Measurements from ENCODE around the gene SLC25A46. TPM values are rescaled to one million over a fixed set of nuclear protein-coding genes. Genes with fewer than 3 reads are reported as not detected.

The SLC25A46 gene
- total RNA-seq (2021; fragmentation: NEBNext Ultra II Directional; extraction: Animal tissue kit (Norgen Biotek cat#: 25700)) (21.7 and 23.1 TPM in 2 replicates), polyA plus RNA-seq (2011; rRNA removed) (9.3 and 10.6 TPM in 2 replicates), polyA minus RNA-seq (2011; rRNA and poly(A)+ RNA removed) (14.5 and 27.8 TPM in 2 replicates)
- polyA plus RNA-seq (2011; cell fraction: cytosol; rRNA removed) = 12.5 TPM
- 5.3 TPM for polyA plus RNA-seq (2011; cell fraction: nucleus; rRNA removed)
- polyA plus RNA-seq (2012, experiment 1 of 2) = 8.5 to 19.1 TPM (median 12.4 TPM) in 4 replicates
- 1.7 TPM for polyA plus RNA-seq (2012, experiment 2 of 2)
- polyA plus RNA-seq (2013, experiment 1 of 2) = 14.1 TPM
- 14.4 TPM for polyA plus RNA-seq (2013, experiment 2 of 2)
- polyA minus RNA-seq (2011; cell fraction: cytosol; rRNA and poly(A)+ RNA removed) = 13.8 TPM
- 16.0 TPM for polyA minus RNA-seq (2011; cell fraction: nucleus; rRNA and poly(A)+ RNA removed)
- long read RNA-seq, experiment 1, transcript SLC25A46-201 (8 exons, 2,385 nt) = major isoform, 12 of 24 reads
- long read RNA-seq, experiment 1, partial matches to known transcripts = 0 of 24 reads
- long read RNA-seq, experiment 1, other reads (novel, unspliced or antisense) = 12 of 24 reads
- long read RNA-seq, experiment 2, transcript SLC25A46-201 (8 exons, 2,385 nt) = major isoform, 11 of 11 reads
- long read RNA-seq, experiment 2, partial matches to known transcripts = 0 of 11 reads
- long read RNA-seq, experiment 2, other reads (novel, unspliced or antisense) = 0 of 11 reads

GRCh38 chr5:110738812-110739651 lies at the start of gene SLC25A46:
TSS of gene SLC25A46 (plus strand) at chr5:110739007. CDS start at chr5:110739120, 113 bp downstream.
- Histone ChIP-seq H3K79me2 (ENCODE audit: control insufficient read depth in 1 of 2, insufficient read depth in 2 of 2, low read length in 2 of 2) (peaks cover 0 to 10% of the 10 kb centered on the region in 2 experiments; a peak in 1 of 4 replicates), H2BK120ac (replicated peaks; ENCODE audit: low read depth, low read length) (no peak within 1 kb of the TSS), H2AFZ (ENCODE audit: low read length) (peak within 1 kb of the TSS; percentile 85), H3K56ac (replicated peaks; ENCODE audit: insufficient read length, low read depth, low read length) (no peak within 1 kb of the TSS), H3K79me1 (ENCODE audit: low read depth, low read length) (no peaks in the 10 kb centered on the region; the same call in 1 of the 2 replicates), H3K18ac (ENCODE audit: extremely low read depth, low read length) (peak within 1 kb of the TSS; percentile 60), H3K36me3 (ENCODE audit: control insufficient read depth in 2 of 4, insufficient read depth in 4 of 4, low read length in 3 of 4) (no peaks in the 10 kb centered on the region), H4K20me1 (replicated peaks in 1 of 2; ENCODE audit: control insufficient read depth in 1 of 2, insufficient read depth in 2 of 2, low read length in 2 of 2) (no peaks in the 10 kb centered on the region), H3K27me3 (replicated peaks in 1 of 4; ENCODE audit: control insufficient read depth in 3 of 4, extremely low read depth in 1 of 4, insufficient read depth in 3 of 4, low read length in 3 of 4) (no peaks in the 10 kb centered on the region), H3K14ac (ENCODE audit: insufficient read length) (no peak within 1 kb of the TSS), H4K91ac (replicated peaks; ENCODE audit: insufficient read length, low read length) (no peak within 1 kb of the TSS), H2BK12ac (ENCODE audit: low read depth, low read length) (no peak within 1 kb of the TSS), H2BK5ac (ENCODE audit: low read depth, low read length) (peak within 1 kb of the TSS; percentile 44; the same call in 1 of the 2 replicates), H3K4me2 (ENCODE audit: insufficient read depth in 1 of 2, low read depth in 2 of 2, low read length in 2 of 2) (peak within 1 kb of the TSS; percentile 82 to 89), H4K8ac (ENCODE audit: extremely low read depth, insufficient read depth, low read length) (peak within 1 kb of the TSS; percentile 94), H3K23me2 (ENCODE audit: low read depth, low read length) (peaks cover 1% of the 10 kb centered on the region; the same call in 1 of the 2 replicates), H3K4me1 (replicated peaks in 1 of 4; ENCODE audit: control insufficient read depth in 3 of 4, insufficient read depth in 4 of 4, low read length in 3 of 4) (0 out of 7 replicates have a peak, but pooled peaks cover 0 to 2% (median 0%) of the 10 kb centered on the region in 4 experiments), H2AK5ac (ENCODE audit: low read depth, low read length) (no peak within 1 kb of the TSS), H2BK20ac (ENCODE audit: low read length) (no peak within 1 kb of the TSS), H4K5ac (ENCODE audit: insufficient read length, low read depth, low read length) (peak within 1 kb of the TSS; percentile 41), H3K9me3 (ENCODE audit: insufficient read depth in 2 of 2, low read depth in 1 of 2, low read length in 1 of 2) (no peaks in the 10 kb centered on the region), H3K27ac (ENCODE audit: low read depth, low read length) (no peak within 1 kb of the TSS), H3K4ac (replicated peaks; ENCODE audit: insufficient read length, low read depth, low read length) (no peak within 1 kb of the TSS), H3K9ac (replicated peaks in 1 of 4; ENCODE audit: extremely low read depth in 1 of 4, low read depth in 3 of 4, low read length in 3 of 4) (peak within 1 kb of the TSS; percentile 58 to 79 (median 72)), H2BK15ac (ENCODE audit: low read length) (no peak within 1 kb of the TSS), H3K4me3 (ENCODE audit: extremely low read depth in 1 of 4, insufficient read depth in 2 of 4, low read depth in 3 of 4, low read length in 4 of 4) (peak within 1 kb of the TSS; percentile 77 to 97 (median 92)), H3K23ac (ENCODE audit: insufficient read length) (no peak within 1 kb of the TSS)
- 1% methylated on average over 54 of the region's 62 CpGs; no CpG with 5 or more reads in 1 of the 2 experiments for WGBS, 2 experiments (ENCODE audit: extremely low coverage in 1 of 2, insufficient coverage in 1 of 2, insufficient read length in 1 of 2, insufficient replicate concordance in 2 of 2, low coverage in 1 of 2, low lambda C conversion rate in 2 of 2, missing lambda C conversion rate in 1 of 2)
- POLR2A ChIA-PET (ENCODE audit: partially characterized antibody) = interaction anchor here (0.9 to 1.0 kb wide), 2 partner anchors 10 to 19 kb away, joined by 3 read pairs; no protein-coding TSS in a partner anchor
- CTCF ChIA-PET (ENCODE audit: partially characterized antibody) = no interaction called here
- FAIRE-seq (peak; percentile 32), DNase-seq (ENCODE audit: low read depth in 1 of 2, low spot score in 2 of 2) (peak; percentile 66 to 87)
- TF ChIP-seq CTBP2 (IDR thresholded peaks at IDR 0.05; ENCODE audit: borderline replicate concordance, insufficient read depth, insufficient read length, low read length) = no peak
- TF ChIP-seq RFX5 (IDR thresholded peaks at IDR 0.05; ENCODE audit: borderline replicate concordance, low read depth, low read length) = peak; percentile 48; the same call in 1 of the 2 replicates
- peak; percentile 59 for TF ChIP-seq TAF1 (IDR thresholded peaks at IDR 0.05; ENCODE audit: low read depth, low read length)
- TF ChIP-seq POLR2AphosphoS5 (IDR thresholded peaks at IDR 0.05; ENCODE audit: low read depth, low read length) = peak; percentile 34; the same call in 1 of the 2 replicates
- no peak for TF ChIP-seq BRCA1 (IDR thresholded peaks at IDR 0.05; ENCODE audit: low read depth, low read length)
- peak; percentile 90 for TF ChIP-seq YY1 (IDR thresholded peaks at IDR 0.05; ENCODE audit: low read depth, low read length)
- TF ChIP-seq JUN (IDR thresholded peaks at IDR 0.05; ENCODE audit: low read depth, low read length) = no peak
- no peak for TF ChIP-seq SP2 (IDR thresholded peaks at IDR 0.05; ENCODE audit: low read length)
- TF ChIP-seq TEAD4 (IDR thresholded peaks at IDR 0.05; ENCODE audit: low read depth, low read length) = no peak
